Colonic mucosa (tissue), 4 donors: ENCODE measurements around the gene POMGNT2. TPM values are rescaled to one million over a fixed set of nuclear protein-coding genes. Genes with fewer than 3 reads are reported as not detected.

Experiments
- DNase-seq: peaks from one replicate; pipeline ENCODE4 v3.0.0-alpha.2; 2020
- H3K27ac ChIP-seq: fragments of 200-600 bp; one replicate; pipeline ENCODE4 v1.8.0; 2021
- H3K27me3 ChIP-seq: fragments of 200-600 bp; one replicate; pipeline ENCODE4 v1.8.0; 2021
- H3K36me3 ChIP-seq: fragments of 200-600 bp; one replicate; pipeline ENCODE4 v1.8.0; 2021
- H3K4me1 ChIP-seq: fragments of 200-600 bp; one replicate; pipeline ENCODE4 v1.8.0; 2021; ENCODE audit warnings: mild to moderate bottlenecking
- H3K4me3 ChIP-seq: fragments of 200-600 bp; one replicate; pipeline ENCODE4 v1.8.0; 2021
- H3K9ac ChIP-seq, 2 donors: one replicate each; pipeline ENCODE4 v1.7.0; 2013; ENCODE audit warnings: control low read depth in 2 of 2, low read depth in 2 of 2, low read length in 2 of 2
- H3K9me3 ChIP-seq: fragments of 200-600 bp; one replicate; pipeline ENCODE4 v1.8.0; 2021
- CTCF ChIP-seq: fragments of 200-600 bp; IDR thresholded peaks from one replicate; pipeline ENCODE4 v1.8.0; 2022; ENCODE audit warnings: antibody characterized with exemption, mild to moderate bottlenecking
- intact Hi-C: fragments of 100-400 bp; cut with DNase I; formaldehyde crosslinking; loops from one replicate; pipeline ENCODE4 v1.14.1; 2022
- total RNA-seq, 2 donors: library from RNA; stranded (reverse); fragmentation: NEBNext Ultra II Directional in 1 of 2; extraction: Animal tissue kit (Norgen Biotek cat#: 25700) in 1 of 2; gene quantifications; one replicate each; pipeline ENCODE4 v1.2.1, GENCODE V29; 2021
- donor health status: healthy.
- donor health status: DM: no; HTN: no; CAD: no.
- donor health status: DM: no; HTN: no; CAD: no.

The POMGNT2 gene
- total RNA-seq, 2 donors from 2014 or later: 5.2 to 11.0 TPM

GRCh38 chr3:43113671-43114070 lies 7.8 kb upstream of the POMGNT2 start:
- H3K36me3 ChIP-seq: no peaks in the 10 kb centered on the region
- no peaks in the 10 kb centered on the region for H3K27me3 ChIP-seq
- no peak overlapping the region for H3K27ac ChIP-seq
- no peak for DNase-seq
- H3K4me1 ChIP-seq: no peaks in the 10 kb centered on the region
- TF ChIP-seq CTCF: no peak
- no peak overlapping the region for H3K9ac ChIP-seq
- H3K9me3 ChIP-seq: no peaks in the 10 kb centered on the region
- intact Hi-C loops: no loop called here
- no peak overlapping the region for H3K4me3 ChIP-seq

GRCh38 chr3:43106293-43106628 lies 382 bp upstream of the POMGNT2 start:
- no peaks in the 10 kb centered on the region for H3K9me3 ChIP-seq
- TF ChIP-seq CTCF: no peak
- peaks cover 7% of the 10 kb centered on the region for H3K4me1 ChIP-seq
- no peaks in the 10 kb centered on the region for H3K36me3 ChIP-seq
- H3K27me3 ChIP-seq: no peaks in the 10 kb centered on the region
- peak overlapping the region; percentile 91 for H3K4me3 ChIP-seq
- no peak overlapping the region for H3K27ac ChIP-seq
- no peak overlapping the region for H3K9ac ChIP-seq
- DNase-seq: no peak
- intact Hi-C loops: loop anchor here (10.0 kb wide), 1 partner anchor 131 kb away; the partner anchor contains the start of gene GASK1A

DNA sequence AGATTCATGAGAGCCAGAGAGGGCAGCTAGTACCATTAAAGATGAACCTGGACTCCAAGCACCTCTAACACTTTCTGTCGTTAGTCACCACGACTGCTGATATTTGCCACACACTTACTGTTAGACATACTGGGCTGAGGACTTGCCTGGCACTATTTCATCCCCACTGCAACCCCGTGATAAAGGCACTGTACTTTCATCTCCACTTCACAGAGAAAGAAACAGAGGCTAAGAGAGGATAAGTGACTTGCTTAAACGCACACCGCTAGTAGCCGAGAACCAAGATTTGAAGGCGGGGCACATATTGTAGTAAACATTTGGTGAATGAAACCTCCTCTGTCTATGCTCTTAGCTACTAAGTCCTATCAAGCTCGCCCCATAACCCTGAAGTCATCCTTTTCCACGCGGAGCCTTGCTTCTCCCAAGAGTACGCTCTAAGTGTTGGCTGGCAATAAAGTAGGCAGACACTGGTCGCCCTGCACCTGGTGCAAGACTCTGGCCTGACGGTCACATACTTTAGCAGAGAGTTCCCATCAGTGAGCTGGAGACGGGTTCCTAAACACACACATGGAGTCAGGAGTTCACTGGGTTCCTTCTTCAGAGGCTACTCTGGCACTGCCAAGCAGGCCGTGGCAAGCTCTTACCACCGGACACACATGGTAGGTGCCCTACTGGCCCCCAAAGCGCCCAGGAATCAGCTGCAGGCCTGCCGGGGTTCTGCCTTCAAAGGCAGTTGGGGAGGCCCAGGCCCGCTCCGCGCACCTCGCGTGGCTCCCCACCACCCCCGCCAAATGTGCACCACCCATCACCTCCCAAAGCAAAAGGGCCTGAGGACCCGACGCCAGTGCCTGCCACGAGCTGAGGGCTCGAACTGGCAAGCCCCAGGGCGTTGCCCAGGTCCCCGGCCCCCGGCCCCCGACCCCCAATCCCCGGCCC lies 951 bp downstream of the POMGNT2 start:
- Histone ChIP-seq H3K4me3 (peak overlapping the region; percentile 91), H3K4me1 (peaks cover 7% of the 10 kb centered on the region), H3K9ac (no peak overlapping the region), H3K36me3 (no peaks in the 10 kb centered on the region), H3K9me3 (no peaks in the 10 kb centered on the region), H3K27me3 (no peaks in the 10 kb centered on the region), H3K27ac (no peak overlapping the region)
- DNase-seq: peak; percentile 32
- no peak for TF ChIP-seq CTCF
- intact Hi-C loops: loop anchor here (10.0 kb wide), 1 partner anchor 130 kb away; the partner anchor contains the start of gene GASK1A

- intact Hi-C loops: loop anchor here (10.0 kb wide), 1 partner anchor 129 kb away; the partner anchor contains the start of gene GASK1A
- no peak overlapping the region for H3K27ac ChIP-seq
- H3K9ac ChIP-seq: no peak overlapping the region
- no peak for TF ChIP-seq CTCF
- no peaks in the 10 kb centered on the region for H3K27me3 ChIP-seq
- no peaks in the 10 kb centered on the region for H3K36me3 ChIP-seq
- DNase-seq: no peak
- H3K4me1 ChIP-seq: peaks cover 7% of the 10 kb centered on the region
- no peaks in the 10 kb centered on the region for H3K9me3 ChIP-seq
- H3K4me3 ChIP-seq: no peak overlapping the region
These were observed 1.8 kb downstream of the POMGNT2 start for GRCh38 chr3:43104039-43104438.

GRCh38 chr3:43102773-43103480 lies 3.0 kb downstream of the POMGNT2 start:
- Histone ChIP-seq H3K27ac (no peak overlapping the region), H3K9ac (no peak overlapping the region), H3K9me3 (no peaks in the 10 kb centered on the region), H3K27me3 (no peaks in the 10 kb centered on the region), H3K4me3 (no peak overlapping the region), H3K36me3 (no peaks in the 10 kb centered on the region), H3K4me1 (peaks cover 7% of the 10 kb centered on the region)
- intact Hi-C loops: loop anchor here (10.0 kb wide), 1 partner anchor 128 kb away; the partner anchor contains the start of gene GASK1A
- no peak for DNase-seq
- TF ChIP-seq CTCF: no peak
